ENCODE data around the gene MPST.

The MPST gene

DNA sequence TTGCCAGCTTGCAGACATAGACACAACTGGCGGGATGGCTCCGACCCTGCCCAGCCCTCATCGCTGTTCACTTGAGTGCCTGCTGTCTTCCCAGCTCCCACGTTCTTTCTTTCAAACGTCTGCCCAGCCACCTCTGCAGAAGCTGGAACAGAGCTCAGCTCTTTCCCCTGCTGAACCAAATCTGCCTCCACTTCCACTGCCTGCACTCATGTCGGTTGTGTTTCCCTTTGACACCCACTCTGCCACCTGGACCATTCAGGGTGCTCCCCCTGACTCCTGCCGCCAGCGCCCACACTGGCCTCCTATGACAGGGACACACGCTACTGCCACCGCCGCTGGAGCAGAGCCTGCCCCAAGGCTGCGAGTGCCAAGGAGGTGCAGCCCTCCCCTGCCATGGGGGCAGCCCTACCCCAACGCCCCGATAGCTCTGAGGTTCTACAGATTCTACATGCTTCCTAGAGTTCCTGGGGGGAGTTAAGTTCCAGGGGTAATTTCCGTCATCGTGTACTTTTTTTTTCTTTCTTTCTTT is 38.2 kb upstream of the MPST start:
- Histone ChIP-seq H4K20me1 (ENCODE audit: insufficient read depth, low read length, poor library complexity, severe bottlenecking) (no peaks in the 10 kb centered on the region), H3K4me1 (ENCODE audit: insufficient read depth, low read length, poor library complexity, severe bottlenecking) (peaks cover 4% of the 10 kb centered on the region), H3K4me3 (ENCODE audit: low read length, poor library complexity, severe bottlenecking) (no peak overlapping the region), H3K9me3 (ENCODE audit: insufficient read depth, low read depth, low read length) (peaks cover 9% of the 10 kb centered on the region; the same call in 1 of the 2 replicates), H3K27me3 (ENCODE audit: insufficient read depth, low read length, poor library complexity, severe bottlenecking) (no peaks in the 10 kb centered on the region), H3K9me2 (replicated peaks; ENCODE audit: low read depth, low read length) (no peaks in the 10 kb centered on the region), H3K9ac (ENCODE audit: low read depth, low read length, poor library complexity, severe bottlenecking) (no peak overlapping the region), H3K36me3 (ENCODE audit: insufficient read depth, low read length) (no peaks in the 10 kb centered on the region), H3K4me2 (ENCODE audit: low read depth, low read length, poor library complexity, severe bottlenecking) (no peak overlapping the region), H3K79me2 (ENCODE audit: insufficient read depth, low read length) (no peaks in the 10 kb centered on the region), H2AFZ (ENCODE audit: low read length) (no peak overlapping the region), H3F3A (ENCODE audit: low read depth) (no peaks in the 10 kb centered on the region)
- TF ChIP-seq EZH2phosphoT487 (IDR thresholded peaks at IDR 0.05; ENCODE audit: borderline replicate concordance) = no peak
- TF ChIP-seq, protein P1, sequence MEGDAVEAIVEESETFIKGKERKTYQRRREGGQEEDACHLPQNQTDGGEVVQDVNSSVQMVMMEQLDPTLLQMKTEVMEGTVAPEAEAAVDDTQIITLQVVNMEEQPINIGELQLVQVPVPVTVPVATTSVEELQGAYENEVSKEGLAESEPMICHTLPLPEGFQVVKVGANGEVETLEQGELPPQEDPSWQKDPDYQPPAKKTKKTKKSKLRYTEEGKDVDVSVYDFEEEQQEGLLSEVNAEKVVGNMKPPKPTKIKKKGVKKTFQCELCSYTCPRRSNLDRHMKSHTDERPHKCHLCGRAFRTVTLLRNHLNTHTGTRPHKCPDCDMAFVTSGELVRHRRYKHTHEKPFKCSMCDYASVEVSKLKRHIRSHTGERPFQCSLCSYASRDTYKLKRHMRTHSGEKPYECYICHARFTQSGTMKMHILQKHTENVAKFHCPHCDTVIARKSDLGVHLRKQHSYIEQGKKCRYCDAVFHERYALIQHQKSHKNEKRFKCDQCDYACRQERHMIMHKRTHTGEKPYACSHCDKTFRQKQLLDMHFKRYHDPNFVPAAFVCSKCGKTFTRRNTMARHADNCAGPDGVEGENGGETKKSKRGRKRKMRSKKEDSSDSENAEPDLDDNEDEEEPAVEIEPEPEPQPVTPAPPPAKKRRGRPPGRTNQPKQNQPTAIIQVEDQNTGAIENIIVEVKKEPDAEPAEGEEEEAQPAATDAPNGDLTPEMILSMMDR (conservative IDR thresholded peaks at IDR 0.05; ENCODE audit: low read length) = no peak

DNA sequence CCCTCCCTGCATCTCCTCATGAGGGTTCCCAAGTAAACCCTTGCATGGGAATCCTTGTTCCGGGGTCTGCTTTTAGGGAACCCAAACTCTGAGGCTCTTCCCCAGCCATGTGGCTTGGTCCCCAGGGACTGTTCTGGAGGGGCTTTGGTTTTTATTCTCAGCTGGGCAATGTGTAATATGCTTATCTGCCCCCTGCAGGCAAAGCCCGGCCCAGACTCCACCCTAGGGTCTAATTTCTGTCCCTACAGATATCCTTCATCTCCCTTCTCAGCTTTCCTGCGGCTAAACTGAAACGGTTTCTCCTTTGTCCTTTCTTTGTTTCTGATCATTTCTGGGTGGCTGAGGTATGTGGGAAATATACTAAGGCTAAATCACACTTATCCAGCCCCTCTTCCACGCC is 37.4 kb upstream of the MPST start:
- Histone ChIP-seq H3K9me3 (ENCODE audit: insufficient read depth, low read depth, low read length) (peaks cover 12% of the 10 kb centered on the region; the same call in 1 of the 2 replicates), H3K9ac (ENCODE audit: low read depth, low read length, poor library complexity, severe bottlenecking) (no peak overlapping the region), H3K4me1 (ENCODE audit: insufficient read depth, low read length, poor library complexity, severe bottlenecking) (peaks cover 4% of the 10 kb centered on the region), H2AFZ (ENCODE audit: low read length) (no peak overlapping the region), H3K4me2 (ENCODE audit: low read depth, low read length, poor library complexity, severe bottlenecking) (no peak overlapping the region), H3F3A (ENCODE audit: low read depth) (no peaks in the 10 kb centered on the region), H3K9me2 (replicated peaks; ENCODE audit: low read depth, low read length) (no peaks in the 10 kb centered on the region), H3K79me2 (ENCODE audit: insufficient read depth, low read length) (no peaks in the 10 kb centered on the region), H3K36me3 (ENCODE audit: insufficient read depth, low read length) (no peaks in the 10 kb centered on the region), H3K4me3 (ENCODE audit: low read length, poor library complexity, severe bottlenecking) (no peak overlapping the region), H3K27me3 (ENCODE audit: insufficient read depth, low read length, poor library complexity, severe bottlenecking) (no peaks in the 10 kb centered on the region), H4K20me1 (ENCODE audit: insufficient read depth, low read length, poor library complexity, severe bottlenecking) (no peaks in the 10 kb centered on the region)
- no peak for TF ChIP-seq EZH2phosphoT487 (IDR thresholded peaks at IDR 0.05; ENCODE audit: borderline replicate concordance)
- TF ChIP-seq, protein P1 (conservative IDR thresholded peaks at IDR 0.05; ENCODE audit: low read length) = peak; percentile 59

DNA sequence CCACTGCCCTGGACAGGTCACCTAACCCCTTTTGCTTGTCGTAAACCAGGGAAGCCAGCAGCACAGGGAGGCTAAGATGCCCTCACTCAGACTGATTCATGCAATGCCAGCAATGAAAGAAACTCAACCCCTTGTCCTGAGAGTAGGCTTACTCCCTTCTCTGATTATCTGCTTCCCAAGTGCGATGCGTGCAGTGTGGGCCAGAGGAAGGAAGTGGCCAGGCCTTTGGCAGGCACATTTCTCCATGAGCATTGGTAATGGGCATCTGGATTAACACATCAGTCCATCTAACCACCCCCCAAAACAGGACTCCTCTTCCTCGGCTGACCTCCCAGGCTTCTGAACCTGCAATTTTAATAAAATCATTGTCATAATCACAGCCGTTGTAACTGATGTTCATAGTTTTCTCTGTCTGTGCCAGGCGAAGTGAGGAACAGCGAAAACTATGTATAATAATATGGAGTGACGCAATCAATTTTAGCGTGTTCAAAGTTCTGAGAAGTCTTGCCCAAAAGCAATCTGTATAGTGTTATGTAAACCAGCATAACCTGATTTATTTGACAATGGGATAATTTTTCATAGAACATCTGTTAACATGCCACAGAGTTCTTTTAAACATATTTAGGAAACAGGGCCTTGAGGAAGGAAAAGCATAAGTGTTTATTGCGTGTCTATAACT is 34.2 kb upstream of the MPST start:
- Histone ChIP-seq H2AFZ (ENCODE audit: low read length) (no peak overlapping the region), H3K27me3 (ENCODE audit: insufficient read depth, low read length, poor library complexity, severe bottlenecking) (no peaks in the 10 kb centered on the region), H3K9ac (ENCODE audit: low read depth, low read length, poor library complexity, severe bottlenecking) (no peak overlapping the region), H3K4me2 (ENCODE audit: low read depth, low read length, poor library complexity, severe bottlenecking) (no peak overlapping the region), H3K9me2 (replicated peaks; ENCODE audit: low read depth, low read length) (no peaks in the 10 kb centered on the region), H3K79me2 (ENCODE audit: insufficient read depth, low read length) (no peaks in the 10 kb centered on the region), H3K4me3 (ENCODE audit: low read length, poor library complexity, severe bottlenecking) (no peak overlapping the region), H4K20me1 (ENCODE audit: insufficient read depth, low read length, poor library complexity, severe bottlenecking) (no peaks in the 10 kb centered on the region), H3K36me3 (ENCODE audit: insufficient read depth, low read length) (no peaks in the 10 kb centered on the region), H3F3A (ENCODE audit: low read depth) (no peaks in the 10 kb centered on the region), H3K9me3 (ENCODE audit: insufficient read depth, low read depth, low read length) (peaks cover 12% of the 10 kb centered on the region; the same call in 1 of the 2 replicates), H3K4me1 (ENCODE audit: insufficient read depth, low read length, poor library complexity, severe bottlenecking) (peaks cover 4% of the 10 kb centered on the region)
- TF ChIP-seq, protein P1 (conservative IDR thresholded peaks at IDR 0.05; ENCODE audit: low read length) = no peak
- TF ChIP-seq EZH2phosphoT487 (IDR thresholded peaks at IDR 0.05; ENCODE audit: borderline replicate concordance) = no peak

Data from Loucy (cell line).